ENCODE results near the gene ZMYND12. TPM values are rescaled to one million over a fixed set of nuclear protein-coding genes. Genes with fewer than 3 reads are reported as not detected.

Gene ZMYND12
- total RNA-seq, 1 donor from 2014 or later, result 2.6 TPM

GRCh38 chr1:42442662-42443061, 13.2 kb downstream of the ZMYND12 start:
- H3K27me3 ChIP-seq (ENCODE audit: low read depth), result no peaks in the 10 kb centered on the region
- no peak for TF ChIP-seq CTCF (IDR thresholded peaks at IDR 0.05; ENCODE audit: borderline replicate concordance)
- H3K4me1 ChIP-seq, result no peaks in the 10 kb centered on the region
- no peak overlapping the region for H3K27ac ChIP-seq (replicated peaks)
- no peak for DNase-seq
- H3K9me3 ChIP-seq (replicated peaks), result no peaks in the 10 kb centered on the region
- intact Hi-C loops (cut with micrococcal nuclease), result no loop called here
- no peak overlapping the region for H3K4me3 ChIP-seq
- no peaks in the 10 kb centered on the region for H3K36me3 ChIP-seq

- Histone ChIP-seq H3K27ac (replicated peaks) (no peak overlapping the region), H3K4me3 (no peak overlapping the region), H3K27me3 (ENCODE audit: low read depth) (no peaks in the 10 kb centered on the region), H3K4me1 (no peaks in the 10 kb centered on the region), H3K36me3 (no peaks in the 10 kb centered on the region), H3K9me3 (replicated peaks) (no peaks in the 10 kb centered on the region)
- intact Hi-C loops (cut with micrococcal nuclease), result no loop called here
- DNase-seq, result no peak
- no peak for TF ChIP-seq CTCF (IDR thresholded peaks at IDR 0.05; ENCODE audit: borderline replicate concordance)
Observed at GRCh38 chr1:42439940-42440339, 15.9 kb downstream of the ZMYND12 start.

- H3K27ac ChIP-seq (replicated peaks), result no peak overlapping the region
- intact Hi-C loops (cut with micrococcal nuclease), result no loop called here
- no peaks in the 10 kb centered on the region for H3K27me3 ChIP-seq (ENCODE audit: low read depth)
- no peaks in the 10 kb centered on the region for H3K9me3 ChIP-seq (replicated peaks)
- no peak for DNase-seq
- H3K36me3 ChIP-seq, result no peaks in the 10 kb centered on the region
- TF ChIP-seq CTCF (IDR thresholded peaks at IDR 0.05; ENCODE audit: borderline replicate concordance), result no peak
- peaks cover 10% of the 10 kb centered on the region for H3K4me1 ChIP-seq
- H3K4me3 ChIP-seq, result no peak overlapping the region
Observed at GRCh38 chr1:42434340-42434739, 21.5 kb downstream of the ZMYND12 start.

GRCh38 chr1:42433369-42433768, 22.5 kb downstream of the ZMYND12 start:
- no peak for TF ChIP-seq CTCF (IDR thresholded peaks at IDR 0.05; ENCODE audit: borderline replicate concordance)
- intact Hi-C loops (cut with micrococcal nuclease), result no loop called here
- no peak for DNase-seq
- no peaks in the 10 kb centered on the region for H3K27me3 ChIP-seq (ENCODE audit: low read depth)
- H3K9me3 ChIP-seq (replicated peaks), result no peaks in the 10 kb centered on the region
- H3K36me3 ChIP-seq, result no peaks in the 10 kb centered on the region
- peaks cover 10% of the 10 kb centered on the region for H3K4me1 ChIP-seq
- no peak overlapping the region for H3K4me3 ChIP-seq
- no peak overlapping the region for H3K27ac ChIP-seq (replicated peaks)

GRCh38 chr1:42432714-42433113, 23.1 kb downstream of the ZMYND12 start:
- Histone ChIP-seq H3K9me3 (replicated peaks) (no peaks in the 10 kb centered on the region), H3K27ac (replicated peaks) (no peak overlapping the region), H3K4me3 (no peak overlapping the region), H3K4me1 (peaks cover 10% of the 10 kb centered on the region), H3K36me3 (no peaks in the 10 kb centered on the region), H3K27me3 (ENCODE audit: low read depth) (no peaks in the 10 kb centered on the region)
- no peak for DNase-seq
- intact Hi-C loops (cut with micrococcal nuclease), result no loop called here
- no peak for TF ChIP-seq CTCF (IDR thresholded peaks at IDR 0.05; ENCODE audit: borderline replicate concordance)

GRCh38 chr1:42431514-42431913, 24.3 kb downstream of the ZMYND12 start:
- no peak for TF ChIP-seq CTCF (IDR thresholded peaks at IDR 0.05; ENCODE audit: borderline replicate concordance)
- Histone ChIP-seq H3K27me3 (ENCODE audit: low read depth) (no peaks in the 10 kb centered on the region), H3K4me3 (no peak overlapping the region), H3K27ac (replicated peaks) (no peak overlapping the region), H3K4me1 (peaks cover 10% of the 10 kb centered on the region), H3K36me3 (no peaks in the 10 kb centered on the region), H3K9me3 (replicated peaks) (no peaks in the 10 kb centered on the region)
- DNase-seq, result no peak
- intact Hi-C loops (cut with micrococcal nuclease), result no loop called here
